HepG2 (cell line): ENCODE data around the gene ZCCHC8. TPM values are rescaled to one million over a fixed set of nuclear protein-coding genes. Genes with fewer than 3 reads are reported as not detected.

Experiments
- ATM ChIP-seq: fragments of 450-650 bp; IDR thresholded peaks from 2 replicates; pipeline ENCODE4 v1.7.1; 2017; ENCODE audit warnings: mild to moderate bottlenecking, borderline replicate concordance
- BCL6 ChIP-seq: IDR thresholded peaks from 2 replicates; pipeline ENCODE4 v1.6.1; 2016; ENCODE audit warnings: missing genetic modification reagents, missing compliant biosample characterization
- ETV5 ChIP-seq: IDR thresholded peaks from 2 replicates; pipeline ENCODE4 v1.6.1; 2018; ENCODE audit warnings: missing biosample characterization, missing genetic modification reagents, inconsistent platforms, borderline replicate concordance
- EZH2 ChIP-seq: conservative IDR thresholded peaks from 2 replicates; pipeline ENCODE4 v1.6.1; 2012; ENCODE audit warnings: mild to moderate bottlenecking, low read depth, low read length, moderate library complexity
- MIER2 ChIP-seq: IDR thresholded peaks from 2 replicates; pipeline ENCODE4 v1.6.1; 2016; ENCODE audit warnings: missing biosample characterization, missing genetic modification reagents
- MYC ChIP-seq: sonication (generic); formaldehyde crosslinking; IDR thresholded peaks from 2 replicates; pipeline ENCODE4 v1.9.0; 2021; ENCODE audit warnings: missing genetic modification reagents, borderline replicate concordance
- PAXIP1 ChIP-seq: sonication (generic); formaldehyde crosslinking; conservative IDR thresholded peaks from 2 replicates; pipeline ENCODE4 v1.4.0; 2020; ENCODE audit warnings: mild to moderate bottlenecking, missing genetic modification reagents, moderate library complexity
- SOX6 ChIP-seq, 2 experiments: fragments of 450-650 bp in 1 of 2; sonication (generic) in 1 of 2; formaldehyde crosslinking in 1 of 2; IDR thresholded peaks; 2 replicates each; pipeline versions ENCODE4 v1.4.0 to v1.6.1; 2017 to 2020; ENCODE audit warnings: antibody characterized with exemption in 1 of 2, mild to moderate bottlenecking in 1 of 2, missing genetic modification reagents in 1 of 2
- TSC22D2 ChIP-seq: sonication (generic); formaldehyde crosslinking; IDR thresholded peaks from 2 replicates; pipeline ENCODE4 v1.5.1; 2020; ENCODE audit warnings: missing genetic modification reagents, mild to moderate bottlenecking, borderline replicate concordance
- ZBTB3 ChIP-seq: sonication (generic); formaldehyde crosslinking; IDR thresholded peaks from 2 replicates; pipeline ENCODE4 v1.4.0; 2020; ENCODE audit warnings: low read depth, mild to moderate bottlenecking, moderate library complexity, missing genetic modification reagents, borderline replicate concordance
- ZNF142 ChIP-seq: sonication (generic); formaldehyde crosslinking; IDR thresholded peaks from 2 replicates; pipeline ENCODE4 v1.4.0; 2020; ENCODE audit warnings: missing genetic modification reagents
- ZNF256 ChIP-seq: sonication (generic); formaldehyde crosslinking; conservative IDR thresholded peaks from 2 replicates; pipeline ENCODE4 v1.4.0; 2020; ENCODE audit warnings: missing genetic modification reagents
- ZNF264 ChIP-seq: sonication (generic); formaldehyde crosslinking; IDR thresholded peaks from 2 replicates; pipeline ENCODE4 v1.4.0; 2020; ENCODE audit warnings: missing genetic modification reagents
- ZNF280D ChIP-seq: sonication (generic); formaldehyde crosslinking; IDR thresholded peaks from 2 replicates; pipeline ENCODE4 v1.5.1; 2020; ENCODE audit warnings: mild to moderate bottlenecking, missing genetic modification reagents
- ZNF597 ChIP-seq: sonication (generic); formaldehyde crosslinking; IDR thresholded peaks from 2 replicates; pipeline ENCODE4 v1.5.0; 2020; ENCODE audit warnings: missing genetic modification reagents
- ZNF678 ChIP-seq: sonication (generic); formaldehyde crosslinking; IDR thresholded peaks from 2 replicates; pipeline ENCODE4 v1.4.0; 2020; ENCODE audit warnings: mild to moderate bottlenecking, missing genetic modification reagents
- ZNF747 ChIP-seq: sonication (generic); formaldehyde crosslinking; IDR thresholded peaks from 2 replicates; pipeline ENCODE4 v1.8.1; 2023; ENCODE audit warnings: missing genetic modification reagents, mild to moderate bottlenecking, borderline replicate concordance
- polyA plus RNA-seq, 8 experiments: library from polyadenylated mRNA; depleted of rRNA in 3 of 8; stranded (reverse) in 7 of 8; unstranded in 1 of 8; fragments of >200 nt; fragmentation: Illumina TruSeq in 4 of 8; extraction: Trizol in 4 of 8; gene quantifications; 2 replicates each; pipeline versions ENCODE4 v1.2.1 to v1.2.3, GENCODE V29; 2011 to 2016; ENCODE audit warnings: low read depth in 4 of 8, missing spikeins in 1 of 8, mixed read lengths in 1 of 8; ENCODE audit not compliant: insufficient read depth in 1 of 8
- total RNA-seq, 5 experiments: library from RNA; depleted of rRNA; stranded (reverse); fragments of >200 nt; fragmentation: Illumina TruSeq; extraction: Trizol; gene quantifications; 2 replicates each; pipeline ENCODE4 v1.2.3, GENCODE V29; 2016; ENCODE audit warnings: low read depth in 1 of 5

The ZCCHC8 gene
- total and polyA plus RNA-seq, 2 of the 13 experiments (the other 11 are each of a cell fraction or from before 2014, with no cell fraction given), result 18.6 to 20.9 TPM

GRCh38 chr12:122454739-122455138 is 46.0 kb downstream of the ZCCHC8 start (continued):
- TF ChIP-seq ZNF280D (no peak), BCL6 (CRISPR knock-in tag) (no peak), ZBTB3 (CRISPR knock-in tag) (no peak), ZNF597 (CRISPR knock-in tag) (no peak), MYC (CRISPR knock-in tag) (no peak), MIER2 (no peak), SOX6 (IDR thresholded peaks at IDR 0.05) (no peak), SOX6 (CRISPR knock-in tag; IDR thresholded peaks at IDR 0.05) (peak; percentile 86), ZNF678 (CRISPR knock-in tag) (no peak), PAXIP1 (CRISPR knock-in tag) (0 out of 2 replicates have a peak, but pooled peaks have one; percentile 18), ZNF747 (CRISPR knock-in tag) (no peak), ETV5 (CRISPR knock-in tag) (no peak), ZNF142 (CRISPR knock-in tag) (no peak), ZNF256 (CRISPR knock-in tag) (no peak), EZH2 (no peak), ATM (no peak), TSC22D2 (no peak), ZNF264 (CRISPR knock-in tag) (no peak)
